IPS-NIHi7 (cell line): ENCODE results near the gene HAUS7.

Experiments
- DNase-seq: peaks from one replicate; pipeline ENCODE4 v3.0.0; 2012; ENCODE audit warnings: mixed read lengths; ENCODE audit errors: extremely low spot score

HAUS7 gene

DNA sequence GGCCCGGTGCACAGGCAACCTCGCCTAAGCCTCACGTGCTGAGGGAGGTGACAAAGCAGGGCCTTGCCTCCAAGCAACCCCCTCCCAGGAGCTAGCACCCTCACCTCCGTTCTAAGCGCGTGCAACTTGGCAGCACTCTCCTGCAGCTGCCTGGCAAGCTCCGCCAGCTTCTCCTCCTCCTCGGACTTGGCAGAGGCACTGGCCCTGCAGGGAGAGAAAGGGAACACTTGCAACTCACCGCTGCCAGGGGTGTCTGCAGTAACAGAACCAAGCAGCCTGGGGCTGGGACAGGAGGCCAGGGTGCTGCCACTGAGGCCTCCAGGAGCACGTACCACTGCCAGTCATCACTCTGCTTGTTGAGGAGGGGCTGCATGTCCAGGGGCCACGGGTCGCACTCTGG, 14.2 kb downstream of the HAUS7 start:
- DNase-seq: no peak

DNA sequence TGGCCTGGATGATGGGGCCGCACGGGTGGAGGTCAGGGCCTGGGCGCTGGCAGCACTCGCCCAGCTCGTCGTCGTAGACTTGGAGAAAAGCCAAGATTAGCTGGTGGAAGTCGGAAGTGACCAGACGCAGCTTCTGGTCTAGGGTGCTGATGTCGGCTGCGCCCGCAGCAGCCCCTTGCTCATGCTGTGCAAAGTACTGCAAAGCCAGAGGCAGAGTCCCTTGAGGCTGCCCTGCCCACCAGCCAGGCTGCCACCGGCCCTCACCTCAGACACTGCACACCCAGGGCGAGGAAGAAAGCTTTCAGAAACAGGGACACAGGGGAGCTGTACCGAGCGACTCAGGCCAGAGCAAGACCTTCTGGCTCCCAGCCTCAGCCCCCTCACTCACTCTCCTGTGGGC, 14.8 kb downstream of the HAUS7 start:
- no peak for DNase-seq

DNA sequence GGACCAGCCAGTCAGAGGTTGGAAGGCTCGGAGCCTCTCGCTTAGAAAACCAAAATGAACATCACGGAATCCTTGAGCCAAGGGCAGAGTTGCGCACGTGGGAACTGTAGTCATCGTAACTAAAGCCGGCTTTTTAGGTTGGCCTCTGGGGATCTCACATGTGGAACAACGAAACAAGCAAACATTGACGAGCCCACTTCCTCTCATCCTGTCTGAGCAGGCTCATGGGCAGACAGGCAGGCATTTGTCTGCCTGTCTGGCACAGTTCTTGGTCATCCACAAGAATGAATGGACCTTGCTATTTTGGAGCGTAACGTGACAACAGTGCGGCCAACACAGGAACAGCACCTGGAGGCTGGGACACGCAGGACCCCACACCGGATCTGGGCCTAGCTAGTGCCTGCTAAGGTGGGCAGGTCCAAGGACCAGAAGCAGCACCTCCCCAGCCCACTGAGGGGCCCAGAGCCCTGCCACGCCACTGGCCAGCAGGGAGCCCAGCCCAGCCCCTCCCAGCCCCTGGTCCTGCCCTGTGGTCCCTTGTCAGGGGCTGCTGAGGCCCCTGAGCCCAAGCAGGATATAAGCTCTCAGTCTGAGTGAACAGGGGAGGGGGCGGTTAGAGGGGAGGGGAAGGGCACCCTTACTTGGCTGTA, 15.3 kb downstream of the HAUS7 start:
- no peak for DNase-seq

DNA sequence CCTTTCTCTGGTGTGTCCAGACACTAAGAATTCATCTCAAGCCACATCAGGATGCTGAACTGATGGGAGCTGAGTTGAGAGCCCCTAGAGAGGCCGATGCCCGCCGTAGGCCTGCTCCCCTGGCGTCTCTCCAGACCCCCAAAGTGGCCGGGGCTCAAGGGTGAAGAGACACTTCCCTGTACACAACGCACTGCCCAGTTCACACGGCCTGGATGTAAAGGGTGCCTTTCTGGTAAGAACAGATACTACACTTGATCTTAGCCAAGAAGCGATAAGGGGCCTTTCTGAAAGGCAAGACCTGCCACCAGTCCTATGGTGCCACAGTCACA, 19.5 kb downstream of the HAUS7 start:
- DNase-seq: no peak

DNA sequence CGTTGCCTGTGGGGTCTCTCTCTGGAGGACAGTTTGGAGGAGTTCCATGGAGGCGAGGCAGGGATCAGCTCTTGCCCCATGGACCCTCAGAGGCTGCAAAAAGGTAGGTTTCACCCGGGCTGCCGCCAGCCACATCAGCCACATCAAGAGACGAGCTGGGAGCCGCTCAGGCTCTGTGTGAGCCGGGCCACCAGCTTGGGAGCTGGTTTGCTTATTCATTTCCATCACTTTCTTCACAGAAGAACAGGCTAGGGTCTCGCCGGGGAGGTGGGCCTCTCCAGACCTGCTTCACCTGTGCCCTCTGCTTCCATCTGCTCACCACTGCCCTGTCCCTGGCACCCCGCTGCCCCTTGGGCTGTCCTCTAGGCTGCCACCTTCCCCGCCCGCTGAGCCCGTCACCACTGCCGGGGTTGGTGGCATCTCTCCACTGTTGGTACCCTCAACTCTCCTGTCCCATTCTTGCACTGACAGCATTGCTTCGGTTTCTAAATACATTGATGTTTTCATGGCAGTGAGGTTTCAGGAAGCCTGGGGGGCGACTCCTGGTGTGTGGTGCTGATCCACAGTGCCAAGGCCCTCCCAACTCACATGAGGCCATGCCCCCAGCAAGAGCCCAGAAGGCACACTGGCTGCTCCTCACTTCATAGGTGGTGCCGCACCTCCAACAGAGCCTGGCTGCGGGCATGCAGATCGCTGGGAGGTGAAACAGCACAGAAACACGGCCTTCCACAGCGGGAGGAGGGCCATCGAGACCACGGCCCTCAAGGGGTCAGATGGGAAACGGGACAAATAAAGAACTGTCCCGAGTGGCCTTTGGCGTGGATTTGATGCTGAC, 20.0 kb downstream of the HAUS7 start:
- no peak for DNase-seq

DNA sequence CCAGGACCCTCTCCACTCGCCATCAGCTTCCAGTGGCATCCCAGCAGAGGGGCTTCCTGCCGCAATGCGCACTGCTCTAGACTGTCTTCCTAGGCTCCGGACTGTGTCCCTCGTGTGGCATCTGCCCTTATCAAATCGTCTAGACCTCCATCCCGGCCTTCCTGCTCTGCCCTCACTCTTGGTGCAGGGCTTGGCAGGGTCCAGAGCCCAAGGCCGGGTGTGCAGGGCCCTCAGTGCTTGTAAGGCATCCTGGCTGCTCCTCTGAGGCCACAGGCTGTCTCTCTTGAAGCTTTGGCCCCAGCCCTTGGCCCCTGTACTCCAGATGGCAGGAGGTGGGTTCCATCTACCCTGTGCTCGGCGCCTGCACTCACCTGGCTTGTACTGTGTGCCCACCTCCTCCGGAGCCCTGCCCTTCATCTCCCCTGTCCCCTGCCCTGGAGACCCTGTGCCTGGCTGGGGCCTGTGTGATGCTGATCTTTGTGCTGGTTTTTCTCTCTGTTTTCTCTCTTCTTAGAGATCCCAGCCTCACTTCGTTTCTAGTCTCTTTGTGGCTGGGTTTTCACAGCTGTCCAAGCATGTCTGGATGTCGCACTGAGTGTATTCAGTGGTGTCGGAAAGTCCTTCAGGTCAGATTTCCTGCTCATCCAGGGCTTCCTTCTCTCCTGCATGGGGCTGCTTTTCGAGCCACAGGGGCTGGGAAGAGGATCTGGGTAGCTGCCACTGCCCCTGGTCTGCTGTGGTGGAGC, 20.8 kb downstream of the HAUS7 start:
- DNase-seq: no peak

DNA sequence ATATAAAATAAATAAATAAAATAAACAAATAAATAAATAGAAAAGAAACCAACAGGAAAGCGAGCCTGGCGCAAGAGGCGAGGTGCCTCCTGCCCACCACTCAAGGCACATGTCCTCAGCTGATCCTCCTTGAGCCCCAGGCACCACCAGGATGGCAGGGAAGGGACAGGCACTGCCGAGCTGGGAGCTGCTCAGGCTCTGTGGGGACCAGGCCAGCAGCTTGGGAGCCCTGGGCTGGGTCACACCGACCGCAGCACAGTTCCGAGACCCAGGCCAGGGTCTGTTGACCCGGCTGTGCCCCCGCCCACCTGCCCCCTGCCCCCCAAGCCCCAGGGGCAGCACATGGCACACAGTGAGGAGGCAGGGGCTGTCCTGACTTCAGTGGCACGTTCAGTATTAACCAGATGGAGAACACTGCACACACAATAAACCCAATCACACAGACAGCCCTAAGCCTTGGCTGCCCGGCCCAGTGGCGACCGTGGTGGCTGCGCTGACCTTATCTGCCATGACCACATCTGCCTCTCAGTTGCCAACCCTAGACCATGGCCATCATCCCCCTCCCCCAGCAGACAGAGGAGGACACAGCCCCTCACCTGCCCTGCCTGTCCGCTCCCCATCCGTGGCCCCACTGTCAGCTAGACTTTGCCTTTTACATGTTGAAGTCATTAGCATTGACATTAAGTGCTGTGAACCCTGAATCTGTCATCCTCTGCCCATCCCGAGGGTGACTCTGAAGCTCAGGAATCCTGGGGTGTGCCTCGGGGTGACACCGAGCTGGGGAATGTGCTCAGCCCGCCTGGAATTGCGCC, 21.6 kb downstream of the HAUS7 start:
- DNase-seq: no peak

DNA sequence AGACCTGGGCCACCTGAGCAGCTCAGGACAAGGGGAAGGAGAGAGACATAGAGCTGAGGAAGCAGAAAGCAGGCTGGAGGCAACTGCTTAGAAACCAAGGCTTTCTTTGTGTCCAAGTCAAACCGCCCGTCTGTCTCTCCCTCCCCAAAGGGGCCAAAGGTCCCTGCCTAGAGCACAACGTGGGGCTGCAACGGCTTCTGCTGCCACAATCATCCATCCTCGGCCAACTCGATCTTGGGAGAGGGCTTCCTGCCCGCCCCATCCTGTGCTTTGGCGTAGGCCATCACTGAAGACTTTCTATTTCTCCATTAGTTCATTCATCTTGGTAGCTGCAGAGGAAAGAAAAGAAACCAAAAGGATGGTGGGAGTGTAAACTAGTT, 22.8 kb downstream of the HAUS7 start:
- DNase-seq: no peak

DNA sequence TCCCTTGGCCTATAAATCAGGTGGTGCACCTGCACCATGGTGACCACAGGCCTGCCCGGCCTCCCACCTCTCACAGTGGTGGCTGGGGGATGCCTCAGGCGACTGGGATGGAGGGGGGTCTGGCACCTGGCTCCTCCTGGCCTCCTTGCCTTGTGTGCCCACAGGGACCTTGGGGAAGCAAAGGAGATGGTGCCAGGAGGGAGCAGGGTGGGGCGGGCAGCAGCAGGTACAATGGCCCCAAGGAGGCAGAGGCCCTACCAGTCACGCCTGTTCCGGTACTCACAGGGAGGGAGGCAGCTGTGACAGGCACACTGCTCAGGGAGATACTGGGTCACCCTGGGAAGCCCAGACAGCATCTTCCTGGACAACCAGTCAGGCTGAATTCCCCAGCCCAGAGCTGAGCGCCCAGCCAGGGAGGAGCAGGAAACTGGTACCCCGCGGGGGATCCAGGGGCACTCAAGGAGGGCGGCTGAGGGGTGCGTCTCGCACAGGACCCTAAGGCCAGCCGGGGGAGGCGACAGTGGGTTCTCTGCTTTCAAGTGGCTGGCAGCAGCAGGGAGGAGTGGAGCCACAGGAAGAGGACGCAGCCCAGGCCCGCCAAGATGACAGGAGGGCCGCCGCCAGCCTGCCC, 23.3 kb downstream of the HAUS7 start:
- no peak for DNase-seq

DNA sequence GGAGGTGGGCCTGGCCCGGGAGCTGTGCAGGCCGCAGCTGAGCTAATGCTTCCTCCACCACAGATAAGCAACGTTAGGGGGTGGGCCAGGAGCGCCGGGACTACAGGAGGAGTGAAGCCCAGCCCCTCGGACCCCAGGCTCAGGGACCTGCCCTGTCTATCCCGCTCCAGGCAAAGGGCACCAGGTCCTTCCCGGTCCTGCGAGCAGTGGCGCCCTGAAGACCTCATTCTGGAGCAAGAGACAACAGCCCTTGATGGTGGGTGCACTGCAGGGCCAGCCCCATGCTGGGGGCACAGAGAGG, 23.8 kb downstream of the HAUS7 start:
- no peak for DNase-seq

DNA sequence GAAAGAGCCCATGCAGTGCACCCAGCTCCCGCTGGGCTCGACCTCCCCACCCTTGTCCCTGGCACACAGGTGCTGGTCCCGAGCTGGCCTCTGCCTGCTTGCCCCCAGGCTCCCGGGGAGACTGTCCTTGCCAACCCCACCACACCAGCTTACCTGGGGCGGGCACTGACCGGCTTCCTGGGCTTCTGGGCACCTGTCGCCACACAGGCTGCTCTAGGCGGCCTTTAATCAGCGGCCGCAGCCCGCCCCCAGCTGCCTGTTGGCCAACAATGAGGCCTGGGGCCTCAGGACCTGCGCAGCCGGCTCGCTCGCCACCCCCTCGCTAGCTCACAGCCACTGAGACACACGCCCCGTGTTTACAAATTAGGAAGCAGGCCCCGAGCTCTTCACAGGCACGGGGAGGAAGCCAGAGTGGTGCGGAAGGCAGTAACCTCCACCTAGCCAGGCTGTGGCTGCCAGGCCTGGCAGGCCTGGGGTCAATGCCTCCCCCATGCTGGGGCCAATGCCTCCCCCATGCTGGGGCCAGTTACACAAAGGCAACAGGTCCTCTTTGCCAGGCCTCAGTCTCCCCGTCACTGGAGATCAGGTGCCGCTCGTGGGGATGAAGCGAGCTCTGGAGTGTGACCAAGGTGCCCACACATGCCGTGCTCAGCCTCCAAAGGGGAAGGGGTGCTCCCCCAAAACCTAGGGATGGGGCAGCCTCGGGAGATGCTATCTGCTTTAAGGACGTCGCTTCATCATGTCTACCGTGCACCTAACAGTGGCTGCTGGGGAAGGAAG, 24.3 kb downstream of the HAUS7 start, which contains the start of gene TREX2:
Gene TREX2 (minus strand): TSS at position 201 of the 780 bp plus-strand sequence. CDS start 626 bp downstream, outside the sequence.
- no peak for DNase-seq

DNA sequence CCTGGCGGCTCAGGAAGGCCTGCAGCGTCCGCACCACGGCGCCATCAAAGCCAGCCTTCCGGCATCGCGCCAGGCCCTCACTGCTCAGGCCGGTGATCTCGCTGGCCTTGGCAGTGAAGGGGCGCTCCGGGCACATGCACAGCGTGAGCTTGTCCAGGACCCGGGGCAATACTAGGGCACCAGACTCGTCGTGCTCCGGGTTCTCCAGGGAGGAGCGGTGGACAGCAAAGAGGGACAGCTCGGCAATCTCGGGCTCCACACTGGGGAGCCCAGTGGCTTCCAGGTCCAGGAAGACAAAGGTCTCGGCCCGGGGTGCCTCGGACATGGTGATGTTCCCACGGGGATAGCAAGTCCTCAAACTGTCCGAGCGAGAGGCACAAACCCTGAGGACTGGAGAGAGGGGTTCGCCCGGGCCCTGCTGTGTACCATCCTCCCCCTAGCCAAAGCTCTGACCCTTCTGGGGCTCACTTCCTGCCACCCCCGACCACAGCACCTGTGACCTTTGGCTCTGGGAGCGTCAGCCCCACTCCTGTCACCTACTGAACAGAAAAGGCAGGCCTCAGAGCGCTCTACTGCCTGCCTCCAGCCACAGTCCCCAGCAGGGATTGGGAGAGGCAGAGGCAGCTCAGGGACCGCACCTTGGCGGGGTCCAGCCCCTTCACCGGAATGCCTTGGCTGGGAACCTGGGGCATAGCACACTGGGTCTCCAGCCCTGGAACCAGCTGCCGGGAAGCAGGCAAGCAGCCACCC, 25.1 kb downstream of the HAUS7 start:
- DNase-seq: no peak

DNA sequence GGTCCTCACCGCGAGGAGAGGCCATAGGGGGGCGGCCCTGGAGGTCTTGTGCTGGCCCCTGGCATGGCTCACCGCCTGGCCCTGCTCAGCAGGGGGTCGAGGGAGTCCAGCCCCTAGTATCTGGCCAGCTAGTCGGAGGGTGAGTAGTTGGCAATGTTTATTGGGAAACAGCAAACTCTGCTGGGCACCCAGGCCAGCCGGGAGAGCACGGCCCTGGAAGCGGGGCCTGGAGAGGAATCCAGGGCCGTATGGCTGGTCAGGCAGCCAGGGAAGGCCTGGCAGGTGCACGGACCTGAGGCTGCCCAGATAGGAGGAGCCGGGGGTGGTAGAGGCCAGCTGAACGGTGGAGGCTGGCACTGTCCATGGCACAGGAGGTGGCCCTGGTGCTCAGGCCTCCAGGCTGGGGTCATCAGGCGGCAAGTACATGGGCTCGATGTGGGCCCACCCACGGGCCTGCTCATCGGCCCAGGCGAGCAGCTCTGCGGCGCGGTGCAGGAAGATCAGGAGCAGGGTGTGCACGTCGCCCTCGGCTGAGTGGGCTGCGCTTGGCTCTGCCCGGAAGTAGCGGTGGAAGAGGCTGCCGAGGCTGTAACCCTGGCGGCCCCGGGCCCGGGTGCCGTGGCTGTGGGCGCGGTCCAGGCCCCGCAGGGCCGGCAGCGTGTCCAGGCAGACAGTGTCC, 25.9 kb downstream of the HAUS7 start:
- DNase-seq: no peak

DNA sequence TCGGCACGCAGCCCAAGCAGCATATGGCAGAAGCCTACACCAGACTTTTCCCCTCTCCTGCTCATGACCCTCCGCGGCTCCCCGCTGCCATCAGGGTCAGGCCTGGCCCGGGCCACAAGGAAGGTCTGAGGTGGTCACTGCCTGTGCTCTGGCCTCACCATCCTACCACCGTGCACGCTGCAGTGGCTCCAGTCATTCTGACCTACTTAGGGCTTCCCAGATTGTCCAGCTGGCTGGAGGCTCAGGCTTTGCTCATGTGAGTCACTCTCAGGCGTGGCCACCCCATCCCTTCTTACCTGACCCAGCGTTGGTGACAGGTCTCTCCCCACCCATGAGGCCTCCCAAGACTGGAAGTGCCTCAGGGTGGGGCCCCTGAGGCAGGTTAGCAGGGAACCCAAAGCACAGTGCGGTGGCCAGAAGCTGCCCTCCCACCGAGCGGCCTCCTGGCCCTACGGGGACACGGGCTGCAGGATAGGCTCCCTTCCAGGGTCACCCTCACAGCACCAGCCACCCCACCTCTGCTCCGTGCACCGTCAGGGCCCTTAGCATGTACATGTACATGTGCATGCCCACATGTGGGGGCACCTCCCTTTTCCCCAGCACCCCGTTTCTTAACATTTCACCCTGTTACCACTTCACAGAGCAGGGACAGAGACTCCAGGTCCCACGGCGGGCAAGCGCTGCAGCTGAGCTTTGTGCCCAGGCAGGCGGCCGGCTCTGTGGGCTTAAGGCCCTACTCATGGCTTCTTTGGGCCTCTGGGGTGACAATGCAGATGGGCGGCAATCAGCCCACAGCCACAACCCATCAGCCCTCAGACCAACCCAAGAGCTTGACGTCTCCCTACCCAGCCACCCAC, 26.7 kb downstream of the HAUS7 start:
- no peak for DNase-seq

DNA sequence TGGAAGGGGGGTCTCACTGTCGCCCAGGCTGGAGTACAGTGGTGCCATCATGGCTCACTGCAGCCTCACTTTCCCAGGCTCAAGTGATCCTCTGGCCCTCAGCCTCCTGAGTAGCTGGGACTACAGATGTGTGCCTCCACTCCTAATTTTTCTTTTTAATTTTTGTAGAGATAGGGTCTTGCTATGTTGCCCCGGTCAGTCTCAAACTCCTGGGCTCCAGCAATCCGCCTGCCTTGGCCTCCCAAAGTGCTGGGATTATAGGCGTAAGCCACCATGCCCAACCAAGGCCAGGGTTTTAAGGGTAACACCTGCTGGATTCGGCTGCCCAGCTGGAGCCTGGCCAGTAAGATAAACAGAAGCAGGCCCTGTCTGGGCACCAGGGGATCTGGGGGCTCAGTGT, 27.9 kb downstream of the HAUS7 start:
- DNase-seq: no peak

DNA sequence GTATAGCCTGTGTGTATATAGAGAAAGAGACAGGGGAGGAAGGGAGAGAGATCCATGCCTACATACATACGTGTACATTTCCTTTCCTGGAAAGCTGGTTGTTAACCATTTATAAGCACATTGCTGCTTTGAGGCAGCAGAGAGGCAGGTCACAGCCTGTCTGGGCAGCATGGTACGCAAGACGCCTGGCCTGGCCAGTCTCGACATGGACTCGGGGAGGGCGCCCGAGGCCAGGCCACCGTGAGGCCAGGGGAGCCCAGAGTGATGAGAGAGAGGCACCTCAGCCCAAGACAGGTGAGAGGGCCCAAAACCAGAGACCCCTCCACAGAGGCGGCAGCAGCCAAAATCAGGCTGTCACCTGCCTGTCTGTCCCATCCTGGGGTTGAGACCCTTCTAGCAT, 28.4 kb downstream of the HAUS7 start:
- no peak for DNase-seq

DNA sequence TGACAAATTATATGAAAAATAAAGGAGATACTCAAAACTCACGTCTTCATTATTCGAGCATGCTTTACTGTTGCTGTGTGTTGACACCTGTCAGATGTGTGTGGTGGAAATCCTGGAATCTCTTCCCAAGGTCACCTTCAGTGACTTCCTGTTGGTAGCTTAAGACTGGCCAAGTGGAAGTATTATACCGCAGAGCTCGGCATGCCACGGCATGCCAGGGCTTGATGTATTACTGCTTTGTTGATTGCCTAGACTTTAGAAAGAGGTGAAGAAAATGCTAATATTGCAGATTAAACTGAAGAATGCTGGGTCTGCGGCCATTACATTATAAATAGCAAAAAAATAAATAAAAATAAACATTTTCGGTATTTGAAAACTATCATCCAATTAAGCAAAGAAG, 29.1 kb downstream of the HAUS7 start:
- no peak for DNase-seq

DNA sequence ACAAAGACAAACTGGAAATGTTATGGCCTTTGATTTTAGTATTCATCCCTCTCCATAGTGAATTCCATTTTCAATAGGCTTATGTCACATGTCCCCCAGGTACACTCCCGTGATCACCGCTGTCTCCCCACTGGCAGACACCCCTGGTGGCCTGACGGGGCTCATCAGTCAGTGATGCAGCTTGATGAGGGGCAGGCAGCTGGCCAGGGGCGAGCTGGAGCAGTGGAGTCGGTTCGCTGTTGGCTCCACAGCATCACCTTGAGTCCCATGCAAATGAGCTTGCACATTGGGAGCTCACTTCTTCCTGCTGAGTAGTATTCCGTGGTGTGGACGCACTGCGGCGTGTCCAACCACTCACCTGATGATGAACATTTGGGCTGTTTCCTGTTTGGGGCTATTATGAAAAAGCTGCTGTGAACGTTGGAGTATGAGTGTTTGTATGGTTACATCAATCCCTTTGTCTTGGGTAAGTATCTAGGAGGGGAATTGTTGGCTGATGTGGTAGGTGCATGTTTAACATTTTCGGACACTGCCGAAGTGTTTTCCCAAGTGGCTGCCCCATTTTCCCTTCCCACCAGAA, 29.7 kb downstream of the HAUS7 start:
- DNase-seq: no peak
